IPS-18c (cell line): Measurements from ENCODE around the gene GNLY.

ENCODE experiments used
- H3K4me3 ChIP-seq: 2 replicates; pipeline ENCODE4 v1.7.0; 2013; ENCODE audit warnings: low read depth, mild to moderate bottlenecking, low read length, moderate library complexity; ENCODE audit not compliant: insufficient read depth
- H3K9me3 ChIP-seq: one replicate; pipeline ENCODE4 v1.6.1; 2013; ENCODE audit warnings: mild to moderate bottlenecking, low read length, moderate library complexity; ENCODE audit not compliant: control insufficient read depth, insufficient read depth

The GNLY gene

GRCh38 chr2:85743304-85743978 is 49.3 kb downstream of the GNLY start:
- H3K9me3 ChIP-seq = peaks cover 2% of the 10 kb centered on the region
- no peak overlapping the region for H3K4me3 ChIP-seq

GRCh38 chr2:85744055-85744454 is 49.9 kb downstream of the GNLY start:
- Histone ChIP-seq H3K9me3 (peaks cover 2% of the 10 kb centered on the region), H3K4me3 (no peak overlapping the region)

GRCh38 chr2:85744741-85745601 is 50.8 kb downstream of the GNLY start:
- H3K4me3 ChIP-seq = no peak overlapping the region
- peaks cover 1% of the 10 kb centered on the region for H3K9me3 ChIP-seq

GRCh38 chr2:85745619-85746018 is 51.5 kb downstream of the GNLY start:
- no peak overlapping the region for H3K4me3 ChIP-seq
- H3K9me3 ChIP-seq = no peaks in the 10 kb centered on the region

GRCh38 chr2:85746321-85747004 is 52.3 kb downstream of the GNLY start:
- Histone ChIP-seq H3K4me3 (no peak overlapping the region), H3K9me3 (no peaks in the 10 kb centered on the region)

- H3K4me3 ChIP-seq = no peak overlapping the region
- H3K9me3 ChIP-seq = no peaks in the 10 kb centered on the region
Observed at GRCh38 chr2:85747441-85747840, 53.3 kb downstream of the GNLY start.

GRCh38 chr2:85748039-85748734 is 54.0 kb downstream of the GNLY start:
- Histone ChIP-seq H3K4me3 (no peak overlapping the region), H3K9me3 (no peaks in the 10 kb centered on the region)
